Caco-2 (cell line): Measurements from ENCODE around the gene SORBS1. TPM values are rescaled to one million over a fixed set of nuclear protein-coding genes. Genes with fewer than 3 reads are reported as not detected.

Experiments
- BruUV-seq: library from RNA; stranded (reverse); fragments of 400-500 nt; replicated peaks from 2 replicates; lab custom pipeline; 2021; lab: Mats Ljungman, UMichigan
- CTCF ChIA-PET: fragments of 300-600 bp; sonication (Branson Sonifier 250); formaldehyde crosslinking; loops from one replicate; lab custom pipeline; 2022; ENCODE audit warnings: antibody characterized with exemption; lab: Charles Lee
- POLR2A ChIA-PET: fragments of 300-600 bp; sonication (Branson Sonifier 250); formaldehyde crosslinking; loops from one replicate; lab custom pipeline; 2022; ENCODE audit warnings: antibody characterized with exemption; lab: Charles Lee
- DNase-seq, 2 experiments: peaks; one replicate each; pipeline versions ENCODE4 v3.0.0 to v3.0.0-alpha.2; 2020 to 2022
- H3K27me3 ChIP-seq: replicated peaks from 2 replicates; pipeline ENCODE4 v1.6.0; 2011; ENCODE audit warnings: low read length; ENCODE audit not compliant: control insufficient read depth, insufficient read depth
- H3K36me3 ChIP-seq: 2 replicates; pipeline ENCODE4 v1.5.1; 2011; ENCODE audit warnings: low read length; ENCODE audit not compliant: control insufficient read depth, insufficient read depth
- H3K4me1 ChIP-seq: fragments of 250-450 bp; sonication (Bioruptor Pico); 2 replicates; pipeline ENCODE4 v1.5.1; 2020; ENCODE audit warnings: mild to moderate bottlenecking
- H3K4me3 ChIP-seq: 2 replicates; pipeline ENCODE4 v1.5.1; 2011; ENCODE audit warnings: low read depth, mild to moderate bottlenecking, control low read depth, low read length
- H3K9me3 ChIP-seq: fragments of 250-450 bp; sonication (Bioruptor Pico); 2 replicates; pipeline ENCODE4 v1.5.1; 2020; ENCODE audit warnings: mild to moderate bottlenecking, moderate library complexity
- H3K27ac Mint-ChIP-seq: one replicate; pipeline ENCODE4 v1.8.0; 2022; ENCODE audit warnings: mixed read lengths; ENCODE audit not compliant: unreplicated experiment
- H3K27me3 Mint-ChIP-seq: one replicate; pipeline ENCODE4 v1.8.0; 2022; ENCODE audit warnings: mixed read lengths; ENCODE audit not compliant: insufficient read depth, unreplicated experiment
- H3K36me3 Mint-ChIP-seq: one replicate; pipeline ENCODE4 v1.8.0; 2022; ENCODE audit warnings: mild to moderate bottlenecking, mixed read lengths; ENCODE audit not compliant: insufficient read depth, unreplicated experiment
- H3K4me1 Mint-ChIP-seq: one replicate; pipeline ENCODE4 v1.8.0; 2022; ENCODE audit warnings: low read depth, mixed read lengths; ENCODE audit not compliant: unreplicated experiment
- H3K4me3 Mint-ChIP-seq: one replicate; pipeline ENCODE4 v1.8.0; 2022; ENCODE audit warnings: mild to moderate bottlenecking, moderate library complexity, mixed read lengths; ENCODE audit not compliant: unreplicated experiment
- H3K9me3 Mint-ChIP-seq: one replicate; pipeline ENCODE4 v1.8.0; 2022; ENCODE audit warnings: mixed read lengths; ENCODE audit not compliant: unreplicated experiment
- CTCF ChIP-seq, 2 experiments: fragments of 200-600 bp in 1 of 2; IDR thresholded peaks; 1 replicate in 1 of 2; 2 replicates in 1 of 2; pipeline versions ENCODE4 v1.5.1 to v1.8.0; 2011 to 2022; ENCODE audit warnings: antibody characterized with exemption in 1 of 2, control low read depth in 1 of 2, inconsistent platforms in 1 of 2, low read depth in 1 of 2, low read length in 1 of 2, mild to moderate bottlenecking in 1 of 2, moderate library complexity in 1 of 2; ENCODE audit not compliant: insufficient read depth in 1 of 2, severe bottlenecking in 1 of 2, unreplicated experiment in 1 of 2
- intact Hi-C: fragments of 100-400 bp; cut with micrococcal nuclease; formaldehyde crosslinking; loops from one replicate; pipeline ENCODE4 v1.10.0; 2022; ENCODE audit not compliant: unreplicated experiment
- total RNA-seq: library from RNA; stranded (reverse); gene quantifications from 2 replicates; pipeline ENCODE4 v1.2.3, GENCODE V29; 2022

Gene SORBS1
- total RNA-seq, 1 experiment from 2014 or later: 39.3 TPM

GRCh38 chr10:95511314-95511713, 49.9 kb downstream of the SORBS1 start:
- no TSS peak for BruUV-seq
- Mint-ChIP-seq H3K27me3 (no peaks in the 10 kb centered on the region), H3K27ac (peak overlapping the region; percentile 46), H3K4me1 (peaks cover 21% of the 10 kb centered on the region), H3K4me3 (no peak overlapping the region), H3K36me3 (no peaks in the 10 kb centered on the region), H3K9me3 (no peaks in the 10 kb centered on the region)
- no peak overlapping the region for H3K4me3 ChIP-seq
- CTCF ChIA-PET: interaction anchor here (1.3 kb wide), 1 partner anchor 30 kb away, joined by 6 read pairs; no protein-coding TSS in a partner anchor
- H3K9me3 ChIP-seq: no peaks in the 10 kb centered on the region
- peaks cover 40% of the 10 kb centered on the region for H3K4me1 ChIP-seq
- DNase-seq: no peak
- no peak for TF ChIP-seq CTCF (IDR thresholded peaks at IDR 0.05; ENCODE audit: insufficient read depth in 1 of 2, low read depth in 1 of 2, low read length in 1 of 2, severe bottlenecking in 1 of 2, unreplicated experiment in 1 of 2)
- POLR2A ChIA-PET: no interaction called here
- no peaks in the 10 kb centered on the region for H3K27me3 ChIP-seq
- intact Hi-C loops: no loop called here
- no peaks in the 10 kb centered on the region for H3K36me3 ChIP-seq

GRCh38 chr10:95509251-95509650, 51.9 kb downstream of the SORBS1 start:
- POLR2A ChIA-PET: interaction anchor here (1.6 kb wide), 1 partner anchor 28 kb away, joined by 6 read pairs; no protein-coding TSS in a partner anchor

GRCh38 chr10:95508730-95509129, 52.4 kb downstream of the SORBS1 start:
- ChIA-PET CTCF (interaction anchor here (1.2 to 1.6 kb wide), 3 partner anchors 28 to 185 kb away, joined by 3 to 5 read pairs (median 4); partner anchors contain the start of gene TCTN3), POLR2A (interaction anchor here (1.6 kb wide), 1 partner anchor 28 kb away, joined by 6 read pairs; no protein-coding TSS in a partner anchor)
- Mint-ChIP-seq H3K27ac (peak overlapping the region; percentile 60), H3K4me3 (peak overlapping the region; percentile 45), H3K36me3 (no peaks in the 10 kb centered on the region), H3K9me3 (no peaks in the 10 kb centered on the region), H3K27me3 (no peaks in the 10 kb centered on the region), H3K4me1 (peaks cover 20% of the 10 kb centered on the region)
- TF ChIP-seq CTCF (IDR thresholded peaks at IDR 0.05; ENCODE audit: insufficient read depth in 1 of 2, low read depth in 1 of 2, low read length in 1 of 2, severe bottlenecking in 1 of 2, unreplicated experiment in 1 of 2): no peak
- H3K36me3 ChIP-seq: no peaks in the 10 kb centered on the region
- no peaks in the 10 kb centered on the region for H3K9me3 ChIP-seq
- no peak overlapping the region for H3K4me3 ChIP-seq
- H3K4me1 ChIP-seq: peaks cover 46% of the 10 kb centered on the region
- DNase-seq: peak; percentile 69 to 86
- H3K27me3 ChIP-seq: no peaks in the 10 kb centered on the region
- BruUV-seq: no TSS peak
- intact Hi-C loops: loop anchor here (2.0 kb wide), 1 partner anchor 28 kb away; no protein-coding TSS in a partner anchor

More at GRCh38 chr10:95509251-95509650, 51.9 kb downstream of the SORBS1 start:
- H3K4me3 ChIP-seq: no peak overlapping the region
- peaks cover 44% of the 10 kb centered on the region for H3K4me1 ChIP-seq
- no peak for DNase-seq
- H3K36me3 ChIP-seq: no peaks in the 10 kb centered on the region
- BruUV-seq: no TSS peak
- CTCF ChIA-PET: interaction anchor here (0.7 to 1.6 kb wide), 4 partner anchors 28 to 184 kb away, joined by 3 to 5 read pairs (median 4); partner anchors contain the start of gene TCTN3
- H3K4me3 Mint-ChIP-seq: peak overlapping the region; percentile 45
- no peaks in the 10 kb centered on the region for H3K9me3 Mint-ChIP-seq
- H3K4me1 Mint-ChIP-seq: peaks cover 20% of the 10 kb centered on the region
- no peak for TF ChIP-seq CTCF (IDR thresholded peaks at IDR 0.05; ENCODE audit: insufficient read depth in 1 of 2, low read depth in 1 of 2, low read length in 1 of 2, severe bottlenecking in 1 of 2, unreplicated experiment in 1 of 2)
- H3K9me3 ChIP-seq: no peaks in the 10 kb centered on the region
- H3K27me3 ChIP-seq: no peaks in the 10 kb centered on the region
- H3K36me3 Mint-ChIP-seq: no peaks in the 10 kb centered on the region
- intact Hi-C loops: loop anchor here (2.0 kb wide), 1 partner anchor 28 kb away; no protein-coding TSS in a partner anchor
- H3K27me3 Mint-ChIP-seq: no peaks in the 10 kb centered on the region
- H3K27ac Mint-ChIP-seq: peak overlapping the region; percentile 60
